ENCODE data around the gene CTPS2.

The CTPS2 gene

DNA sequence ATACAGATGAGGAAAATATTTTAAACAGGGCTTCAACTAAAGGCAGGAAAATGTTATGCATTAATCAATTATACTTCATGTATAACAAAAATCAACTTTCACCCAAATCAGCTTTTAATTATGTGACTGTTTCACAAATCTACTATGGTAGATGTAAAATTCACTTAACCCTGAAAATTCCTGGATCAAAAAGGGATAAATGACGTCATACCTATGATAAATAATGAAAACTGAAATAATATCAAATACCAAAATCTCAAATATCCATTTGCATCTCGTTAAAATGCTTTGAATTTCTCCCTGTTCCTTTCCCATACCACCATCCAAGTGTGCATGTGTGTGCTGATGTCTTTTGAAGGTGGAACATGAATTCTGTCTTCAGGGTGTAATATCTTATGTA lies 51.0 kb downstream of the CTPS2 start:
- no peak for DNase-seq (ENCODE audit: low read depth)
- in situ Hi-C loops (cut with HindIII; ENCODE audit: low sequenced_read_pairs) = no loop called here
- H3K4me3 ChIP-seq (ENCODE audit: low read depth, low read length) = no peak overlapping the region
- TF ChIP-seq, protein P1, sequence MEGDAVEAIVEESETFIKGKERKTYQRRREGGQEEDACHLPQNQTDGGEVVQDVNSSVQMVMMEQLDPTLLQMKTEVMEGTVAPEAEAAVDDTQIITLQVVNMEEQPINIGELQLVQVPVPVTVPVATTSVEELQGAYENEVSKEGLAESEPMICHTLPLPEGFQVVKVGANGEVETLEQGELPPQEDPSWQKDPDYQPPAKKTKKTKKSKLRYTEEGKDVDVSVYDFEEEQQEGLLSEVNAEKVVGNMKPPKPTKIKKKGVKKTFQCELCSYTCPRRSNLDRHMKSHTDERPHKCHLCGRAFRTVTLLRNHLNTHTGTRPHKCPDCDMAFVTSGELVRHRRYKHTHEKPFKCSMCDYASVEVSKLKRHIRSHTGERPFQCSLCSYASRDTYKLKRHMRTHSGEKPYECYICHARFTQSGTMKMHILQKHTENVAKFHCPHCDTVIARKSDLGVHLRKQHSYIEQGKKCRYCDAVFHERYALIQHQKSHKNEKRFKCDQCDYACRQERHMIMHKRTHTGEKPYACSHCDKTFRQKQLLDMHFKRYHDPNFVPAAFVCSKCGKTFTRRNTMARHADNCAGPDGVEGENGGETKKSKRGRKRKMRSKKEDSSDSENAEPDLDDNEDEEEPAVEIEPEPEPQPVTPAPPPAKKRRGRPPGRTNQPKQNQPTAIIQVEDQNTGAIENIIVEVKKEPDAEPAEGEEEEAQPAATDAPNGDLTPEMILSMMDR (IDR thresholded peaks at IDR 0.05; ENCODE audit: low read depth, low read length, missing control alignments) = no peak

DNA sequence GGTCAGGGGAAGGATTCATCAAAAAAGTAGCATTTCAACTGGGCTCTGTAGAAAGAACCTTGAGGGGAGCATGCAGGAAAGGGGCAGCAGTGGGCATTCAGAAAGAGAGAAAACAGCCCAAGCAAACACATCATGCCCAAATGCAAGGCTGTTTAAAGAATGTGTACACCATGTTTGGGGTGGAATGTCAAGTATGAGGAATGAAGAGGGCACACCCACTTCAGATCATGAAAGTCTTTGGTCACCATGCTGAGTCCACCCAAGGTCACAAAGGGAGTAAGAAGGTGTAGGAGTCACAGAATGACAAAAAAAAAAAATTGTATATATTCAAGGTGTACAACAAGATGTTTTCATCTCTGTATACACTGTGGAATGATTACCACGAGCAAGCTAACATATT lies 53.1 kb downstream of the CTPS2 start:
- DNase-seq (ENCODE audit: low read depth) = no peak
- no peak overlapping the region for H3K4me3 ChIP-seq (ENCODE audit: low read depth, low read length)
- TF ChIP-seq, protein P1 (IDR thresholded peaks at IDR 0.05; ENCODE audit: low read depth, low read length, missing control alignments) = no peak
- in situ Hi-C loops (cut with HindIII; ENCODE audit: low sequenced_read_pairs) = no loop called here

DNA sequence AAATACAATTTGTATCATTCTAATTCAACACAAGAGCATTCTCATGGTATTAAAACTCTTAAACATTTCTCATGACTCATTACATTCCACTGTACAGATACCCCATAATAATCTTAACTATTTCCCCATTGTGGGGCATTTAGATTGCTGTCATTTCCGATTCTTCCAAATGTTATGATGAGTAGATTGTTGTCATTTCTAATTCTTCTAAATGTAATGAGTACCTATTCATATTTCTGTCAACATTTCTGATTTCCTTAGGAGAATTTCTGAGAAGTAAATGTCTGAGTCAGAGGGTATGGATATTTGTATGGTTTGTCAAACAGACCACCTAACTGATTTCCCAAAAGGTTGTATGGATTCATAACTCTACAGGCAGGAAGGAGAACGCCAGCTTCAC lies 54.2 kb downstream of the CTPS2 start:
- TF ChIP-seq, protein P1 (IDR thresholded peaks at IDR 0.05; ENCODE audit: low read depth, low read length, missing control alignments) = no peak
- in situ Hi-C loops (cut with HindIII; ENCODE audit: low sequenced_read_pairs) = no loop called here
- DNase-seq (ENCODE audit: low read depth) = no peak
- H3K4me3 ChIP-seq (ENCODE audit: low read depth, low read length) = no peak overlapping the region

DNA sequence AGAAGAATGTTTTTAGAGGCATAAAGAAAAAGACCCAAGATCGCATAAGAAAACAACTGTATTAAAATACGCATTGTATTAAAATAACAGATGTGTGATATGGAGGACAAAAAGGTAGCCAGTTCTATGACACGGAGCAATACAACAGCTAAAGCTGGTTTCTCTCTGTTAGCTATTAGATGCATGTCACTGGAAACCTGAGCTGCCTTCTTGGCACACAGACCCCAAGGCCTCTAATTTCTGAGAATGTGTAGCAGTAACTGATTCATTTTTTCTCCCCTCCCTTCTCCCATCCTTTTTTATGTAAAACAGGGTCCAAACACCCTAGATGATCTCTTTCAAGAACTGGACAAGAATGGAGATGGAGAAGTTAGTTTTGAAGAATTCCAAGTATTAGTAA lies 58.4 kb downstream of the CTPS2 start:
- H3K4me3 ChIP-seq (ENCODE audit: low read depth, low read length) = no peak overlapping the region
- in situ Hi-C loops (cut with HindIII; ENCODE audit: low sequenced_read_pairs) = no loop called here
- TF ChIP-seq, protein P1 (IDR thresholded peaks at IDR 0.05; ENCODE audit: low read depth, low read length, missing control alignments) = no peak
- peak; percentile 12 for DNase-seq (ENCODE audit: low read depth)

DNA sequence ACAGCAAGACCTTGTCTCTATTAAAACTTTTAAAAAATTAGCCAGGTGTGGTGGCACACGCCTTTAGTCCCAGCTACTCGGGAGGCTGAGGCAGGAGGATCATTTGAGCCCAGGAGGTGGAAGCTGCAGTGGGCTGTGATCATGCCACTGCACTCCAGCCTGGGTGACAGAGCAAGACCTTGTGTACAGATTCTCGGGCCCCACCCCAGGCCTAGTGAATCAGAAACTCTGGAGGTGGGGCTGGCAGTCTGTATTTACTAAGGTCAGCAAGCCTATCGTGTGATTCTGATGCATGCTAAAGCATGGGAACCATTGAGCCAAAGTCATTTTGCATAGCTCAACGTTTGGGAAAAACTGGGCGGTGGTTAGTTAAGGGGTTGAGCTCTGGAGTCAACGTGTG lies 59.0 kb downstream of the CTPS2 start:
- TF ChIP-seq, protein P1 (IDR thresholded peaks at IDR 0.05; ENCODE audit: low read depth, low read length, missing control alignments) = no peak
- no peak overlapping the region for H3K4me3 ChIP-seq (ENCODE audit: low read depth, low read length)

DNA sequence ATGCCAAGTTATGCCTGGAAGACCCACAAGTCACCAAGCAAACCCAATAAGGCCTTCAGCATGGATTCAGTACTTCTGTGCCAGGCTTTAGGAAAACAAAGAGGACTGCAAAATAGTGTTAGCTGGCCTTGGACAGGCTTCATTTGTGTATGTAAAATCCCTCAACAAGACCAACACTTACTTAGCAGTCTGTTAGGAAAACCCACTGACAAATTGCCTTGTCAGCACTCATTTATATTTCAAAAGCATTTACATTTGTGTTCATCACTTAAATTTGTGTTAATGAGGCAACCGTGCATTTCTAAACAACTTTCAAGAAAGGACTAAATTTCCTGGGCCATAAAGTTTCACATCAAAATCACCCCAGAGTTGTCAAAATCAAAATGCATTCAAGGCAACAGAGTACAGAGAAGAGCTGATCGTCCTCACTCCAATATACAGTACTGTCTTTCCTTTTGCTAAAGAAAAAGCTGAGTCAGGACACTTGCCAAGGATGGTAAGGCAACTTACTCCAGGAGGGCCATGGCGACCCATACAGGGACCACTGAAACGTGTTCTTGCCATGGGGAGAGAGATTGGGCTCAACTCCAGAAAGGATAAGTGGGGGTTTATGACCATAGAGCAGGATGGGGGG lies 61.0 kb downstream of the CTPS2 start:
- in situ Hi-C loops (cut with HindIII; ENCODE audit: low sequenced_read_pairs) = no loop called here
- TF ChIP-seq, protein P1 (IDR thresholded peaks at IDR 0.05; ENCODE audit: low read depth, low read length, missing control alignments) = no peak
- no peak overlapping the region for H3K4me3 ChIP-seq (ENCODE audit: low read depth, low read length)
- DNase-seq (ENCODE audit: low read depth) = no peak

More for the DNA sequence above, 59.0 kb downstream of the CTPS2 start:
- in situ Hi-C loops (cut with HindIII; ENCODE audit: low sequenced_read_pairs) = no loop called here
- no peak for DNase-seq (ENCODE audit: low read depth)
